ENCODE measurements around the gene BPHL. TPM values are rescaled to one million over a fixed set of nuclear protein-coding genes. Genes with fewer than 3 reads are reported as not detected.

The BPHL gene
- total RNA-seq, 1 donor from 2014 or later: 9.5 TPM

DNA sequence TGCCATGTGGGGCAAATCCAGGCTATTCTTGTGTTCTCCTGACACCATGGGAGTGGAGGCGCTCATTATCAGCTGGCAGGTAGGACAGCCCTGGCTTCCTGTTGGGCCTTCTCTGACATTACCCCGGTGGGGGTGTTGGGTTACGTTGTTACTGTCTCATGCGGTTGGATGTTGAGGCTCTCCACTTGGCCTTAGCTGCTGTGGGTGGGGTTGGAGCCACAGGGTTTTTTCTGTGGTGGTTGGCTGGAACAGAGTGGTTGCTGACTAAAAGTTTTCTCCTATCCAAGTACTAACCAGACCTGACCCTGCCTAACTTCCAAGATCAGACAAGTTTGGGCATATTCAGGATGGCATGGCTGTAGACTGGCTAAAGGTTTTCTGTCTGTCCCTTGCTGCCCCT is 30.1 kb upstream of the BPHL start:
- peaks cover 10% of the 10 kb centered on the region for H3K36me3 ChIP-seq (ENCODE audit: control insufficient read depth, insufficient read depth, low read length)
- TF ChIP-seq, protein P1, sequence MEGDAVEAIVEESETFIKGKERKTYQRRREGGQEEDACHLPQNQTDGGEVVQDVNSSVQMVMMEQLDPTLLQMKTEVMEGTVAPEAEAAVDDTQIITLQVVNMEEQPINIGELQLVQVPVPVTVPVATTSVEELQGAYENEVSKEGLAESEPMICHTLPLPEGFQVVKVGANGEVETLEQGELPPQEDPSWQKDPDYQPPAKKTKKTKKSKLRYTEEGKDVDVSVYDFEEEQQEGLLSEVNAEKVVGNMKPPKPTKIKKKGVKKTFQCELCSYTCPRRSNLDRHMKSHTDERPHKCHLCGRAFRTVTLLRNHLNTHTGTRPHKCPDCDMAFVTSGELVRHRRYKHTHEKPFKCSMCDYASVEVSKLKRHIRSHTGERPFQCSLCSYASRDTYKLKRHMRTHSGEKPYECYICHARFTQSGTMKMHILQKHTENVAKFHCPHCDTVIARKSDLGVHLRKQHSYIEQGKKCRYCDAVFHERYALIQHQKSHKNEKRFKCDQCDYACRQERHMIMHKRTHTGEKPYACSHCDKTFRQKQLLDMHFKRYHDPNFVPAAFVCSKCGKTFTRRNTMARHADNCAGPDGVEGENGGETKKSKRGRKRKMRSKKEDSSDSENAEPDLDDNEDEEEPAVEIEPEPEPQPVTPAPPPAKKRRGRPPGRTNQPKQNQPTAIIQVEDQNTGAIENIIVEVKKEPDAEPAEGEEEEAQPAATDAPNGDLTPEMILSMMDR (IDR thresholded peaks at IDR 0.05; ENCODE audit: insufficient read depth, low read length, severe bottlenecking): no peak

DNA sequence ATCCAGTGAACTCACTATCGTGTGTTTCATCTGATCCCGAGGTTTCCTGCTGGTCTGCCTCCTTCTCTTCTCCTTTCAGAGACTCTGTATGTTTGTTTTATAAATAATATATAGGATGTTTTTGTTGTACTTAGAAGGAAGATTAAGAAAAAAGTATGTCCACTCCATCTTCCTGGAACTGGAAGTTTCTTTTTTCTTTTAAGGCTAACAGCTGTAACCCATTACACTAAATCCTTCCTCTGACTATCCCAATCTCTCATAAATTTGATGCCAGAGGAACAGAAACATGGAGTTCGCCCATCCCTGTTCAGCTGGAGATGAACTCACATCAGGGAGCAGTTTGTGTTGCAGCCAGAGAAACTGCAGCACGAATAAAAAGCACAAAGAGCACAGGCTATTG is 29.5 kb upstream of the BPHL start:
- TF ChIP-seq, protein P1 (IDR thresholded peaks at IDR 0.05; ENCODE audit: insufficient read depth, low read length, severe bottlenecking): no peak
- DNase-seq (ENCODE audit: low read depth) (no peak), FAIRE-seq (no peak)
- H3K4me3 ChIP-seq (ENCODE audit: low read depth, low read length): no peak overlapping the region
- no peaks in the 10 kb centered on the region for H3K27me3 ChIP-seq (ENCODE audit: control insufficient read depth, insufficient read depth, low read length)
- peaks cover 7% of the 10 kb centered on the region for H3K36me3 ChIP-seq (ENCODE audit: control insufficient read depth, insufficient read depth, low read length)

More for the DNA sequence above, 30.1 kb upstream of the BPHL start:
- DNase-seq (ENCODE audit: low read depth) (peak; percentile 87), FAIRE-seq (no peak)
- H3K27me3 ChIP-seq (ENCODE audit: control insufficient read depth, insufficient read depth, low read length): no peaks in the 10 kb centered on the region
- H3K4me3 ChIP-seq (ENCODE audit: low read depth, low read length): no peak overlapping the region

DNA sequence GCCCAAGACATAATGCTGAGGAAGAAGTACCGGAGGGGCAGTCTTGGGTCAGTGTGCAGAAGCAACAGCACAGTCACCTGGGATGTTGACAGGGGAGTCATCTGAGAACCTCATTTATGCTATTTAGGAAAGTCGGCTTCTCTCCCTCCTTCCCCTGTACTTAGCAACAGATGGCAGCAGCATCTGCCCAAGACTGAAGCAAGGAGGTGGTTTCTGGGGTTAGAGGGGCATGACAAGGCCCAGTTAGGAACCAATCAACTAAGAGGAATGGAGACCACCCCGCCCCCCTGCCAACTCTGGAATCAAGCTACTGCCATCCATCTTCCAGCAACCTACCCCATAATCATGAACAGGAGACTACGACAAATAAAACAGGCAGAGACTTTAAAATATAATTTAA is 28.5 kb upstream of the BPHL start:
- no peak for DNase-seq (ENCODE audit: low read depth)
- Histone ChIP-seq H3K36me3 (ENCODE audit: control insufficient read depth, insufficient read depth, low read length) (peaks cover 7% of the 10 kb centered on the region), H3K27me3 (ENCODE audit: control insufficient read depth, insufficient read depth, low read length) (no peaks in the 10 kb centered on the region), H3K4me3 (ENCODE audit: low read depth, low read length) (no peak overlapping the region)
- FAIRE-seq: no peak
- TF ChIP-seq, protein P1 (IDR thresholded peaks at IDR 0.05; ENCODE audit: insufficient read depth, low read length, severe bottlenecking): no peak

DNA sequence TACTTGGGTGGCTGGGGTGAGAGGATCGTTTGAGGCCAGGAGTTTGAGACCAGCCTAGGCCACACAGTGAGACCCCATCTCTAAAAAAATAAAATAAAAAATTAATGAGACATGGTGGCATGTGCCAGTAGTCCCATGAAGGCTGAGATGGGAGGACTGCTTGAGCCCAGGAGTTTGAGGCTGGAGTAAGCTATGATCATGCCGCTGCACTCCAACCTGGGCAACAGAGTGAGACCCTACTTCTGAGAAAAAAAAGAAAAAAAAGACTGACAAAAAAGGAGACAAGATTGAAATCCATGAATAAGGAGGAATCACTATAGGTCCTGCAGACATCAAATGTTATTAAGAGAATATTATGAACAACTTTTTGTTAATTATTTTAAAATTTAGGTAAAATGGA is 23.7 kb upstream of the BPHL start:
- H3K4me3 ChIP-seq (ENCODE audit: low read depth, low read length): no peak overlapping the region
- H3K27me3 ChIP-seq (ENCODE audit: control insufficient read depth, insufficient read depth, low read length): no peaks in the 10 kb centered on the region
- TF ChIP-seq, protein P1 (IDR thresholded peaks at IDR 0.05; ENCODE audit: insufficient read depth, low read length, severe bottlenecking): no peak
- H3K36me3 ChIP-seq (ENCODE audit: control insufficient read depth, insufficient read depth, low read length): peaks cover 9% of the 10 kb centered on the region
- FAIRE-seq: no peak
- DNase-seq (ENCODE audit: low read depth): no peak

DNA sequence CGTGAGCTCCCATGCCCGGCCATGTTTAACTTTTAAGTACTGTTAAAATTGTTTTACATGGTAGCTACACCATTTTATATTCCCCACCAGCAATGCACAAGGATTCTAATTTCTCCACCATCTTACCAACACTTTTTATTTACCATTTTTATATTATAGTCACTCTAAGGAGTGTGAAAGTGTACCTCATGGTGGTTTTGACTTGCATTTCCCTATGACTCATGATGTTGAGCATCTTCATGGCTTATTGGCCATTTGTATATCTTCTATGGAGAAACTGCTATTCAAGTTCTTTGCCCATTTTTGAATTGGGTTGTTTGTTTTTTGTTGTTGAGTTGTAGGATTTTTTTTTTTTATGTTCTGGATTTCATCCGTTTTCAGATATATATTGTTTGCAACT is 15.6 kb upstream of the BPHL start:
- DNase-seq (ENCODE audit: low read depth) (peak; percentile 23), FAIRE-seq (no peak)
- no peak overlapping the region for H3K4me3 ChIP-seq (ENCODE audit: low read depth, low read length)
- TF ChIP-seq, protein P1 (IDR thresholded peaks at IDR 0.05; ENCODE audit: insufficient read depth, low read length, severe bottlenecking): no peak
- H3K27me3 ChIP-seq (ENCODE audit: control insufficient read depth, insufficient read depth, low read length): no peaks in the 10 kb centered on the region
- peaks cover 16% of the 10 kb centered on the region for H3K36me3 ChIP-seq (ENCODE audit: control insufficient read depth, insufficient read depth, low read length)

DNA sequence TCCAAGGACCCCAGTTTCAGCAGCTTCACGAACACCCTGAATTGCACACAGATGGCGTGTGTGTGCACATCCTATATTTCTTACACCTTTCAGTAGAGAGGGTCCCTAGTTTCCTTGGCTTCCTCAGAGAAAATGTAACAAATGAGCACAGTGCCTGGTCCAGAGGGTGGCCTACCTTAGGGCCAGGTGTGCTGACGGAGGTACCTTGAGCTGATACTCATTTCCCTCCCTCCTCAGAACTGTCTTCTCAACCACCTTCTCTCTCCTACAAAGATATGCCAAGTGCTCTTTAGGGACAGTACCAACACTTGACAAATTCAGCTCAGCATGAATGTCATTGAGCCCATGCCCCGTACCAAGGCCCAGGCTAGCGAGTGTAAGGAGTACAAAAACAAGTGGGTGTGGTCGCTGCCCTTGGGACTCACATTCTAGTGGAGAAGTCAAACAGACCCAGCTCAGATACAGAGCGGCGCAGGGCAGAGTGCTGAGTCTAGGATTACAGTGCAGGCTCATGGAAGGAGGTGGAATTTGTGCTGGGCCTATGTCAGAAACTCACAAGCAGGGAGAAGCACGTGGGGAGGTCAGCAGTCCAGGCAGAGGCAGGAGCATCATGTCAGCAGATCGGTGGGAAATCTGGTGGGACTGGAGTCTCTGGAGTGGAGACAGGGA is 9.6 kb upstream of the BPHL start:
- H3K27me3 ChIP-seq (ENCODE audit: control insufficient read depth, insufficient read depth, low read length): no peaks in the 10 kb centered on the region
- H3K4me3 ChIP-seq (ENCODE audit: low read depth, low read length): no peak overlapping the region
- DNase-seq (ENCODE audit: low read depth): no peak
- no peak for FAIRE-seq
- TF ChIP-seq, protein P1 (IDR thresholded peaks at IDR 0.05; ENCODE audit: insufficient read depth, low read length, severe bottlenecking): no peak
- peaks cover 16% of the 10 kb centered on the region for H3K36me3 ChIP-seq (ENCODE audit: control insufficient read depth, insufficient read depth, low read length)
